IPS-NIHi11 (cell line): ENCODE results near the gene NPIPA2.
"Not testable (repeated sequence)": the region's sequence is repeated elsewhere in the genome, so short reads cannot be mapped to it uniquely, and the experiment has no call there.

Source experiments
- DNase-seq: peaks from one replicate; pipeline ENCODE4 v3.0.0; 2012; ENCODE audit warnings: mixed read lengths, low spot score

The NPIPA2 gene

DNA sequence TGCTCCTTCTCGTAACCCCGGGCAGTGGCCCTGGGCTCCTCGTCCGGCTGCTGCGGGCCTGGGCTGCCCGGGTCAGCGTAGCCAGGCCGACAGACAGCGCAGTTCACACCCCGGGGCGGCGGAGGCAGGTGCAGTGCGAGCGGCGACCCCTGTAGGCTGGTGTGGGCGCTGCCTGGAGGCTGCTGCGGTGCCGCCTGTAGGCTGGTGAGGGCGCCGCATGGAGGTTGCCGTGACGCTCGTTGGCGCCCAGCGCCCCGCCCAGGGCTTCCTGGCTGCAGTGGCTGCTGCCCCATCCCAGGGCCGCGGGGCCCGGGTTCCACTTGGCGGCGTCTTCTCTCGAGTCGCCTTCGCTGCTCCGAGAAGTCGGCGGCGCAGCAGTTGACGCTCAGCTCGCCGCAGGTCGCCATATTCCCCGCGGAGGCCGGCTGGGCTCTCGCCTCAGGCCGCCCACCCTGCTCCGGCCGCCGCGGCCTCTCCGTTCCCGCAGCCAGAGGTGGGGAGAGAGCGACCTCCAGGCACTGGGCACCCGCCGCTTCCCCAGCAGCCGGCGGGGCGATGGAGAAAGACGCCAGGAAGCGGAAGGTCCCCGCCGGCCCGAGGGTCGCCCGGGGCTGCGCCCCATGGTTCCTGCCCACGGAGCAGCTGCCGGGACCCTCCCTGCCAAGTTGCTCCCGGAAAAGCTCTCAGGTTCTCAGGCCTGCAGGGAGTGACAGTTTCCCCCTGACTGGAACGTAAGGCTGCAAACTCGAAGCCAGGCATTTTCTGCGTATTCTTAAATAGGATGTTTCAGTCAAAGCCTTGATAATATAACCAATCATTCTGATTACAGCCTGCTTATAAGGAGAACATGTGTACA, at the start of gene NPIPA2:
Gene NPIPA2, plus strand, starts transcription at position 261 of the 856 bp plus-strand sequence. CDS start 5,533 bp downstream, outside the sequence.
- DNase-seq = not testable (repeated sequence)

DNA sequence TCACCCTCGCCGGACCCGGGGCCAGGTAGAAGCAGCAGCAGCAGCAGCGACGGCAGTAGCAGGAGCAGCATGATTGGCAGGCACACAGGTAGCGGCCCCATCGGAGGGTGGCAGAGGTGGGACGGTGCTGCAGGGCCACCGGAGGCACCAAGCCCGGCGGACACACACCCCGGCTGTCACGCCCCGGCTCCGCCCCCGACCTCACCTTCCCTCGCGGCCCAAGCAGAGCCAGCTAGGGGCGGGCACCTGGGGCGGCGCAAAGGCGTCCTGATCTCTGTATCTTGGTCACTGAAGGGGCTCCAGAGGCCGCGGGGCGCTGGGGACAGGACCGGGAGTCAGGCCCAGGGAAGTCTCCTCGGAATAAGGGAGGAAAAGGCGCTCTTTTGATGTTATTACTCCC, 48.2 kb upstream of the NPIPA2 start, which contains the start of gene PLA2G10:
Gene PLA2G10, minus strand, starts transcription at position 180 of the 400 bp plus-strand sequence. Its CDS starts 79 bp downstream, at position 101.
- DNase-seq = not testable (repeated sequence)

DNA sequence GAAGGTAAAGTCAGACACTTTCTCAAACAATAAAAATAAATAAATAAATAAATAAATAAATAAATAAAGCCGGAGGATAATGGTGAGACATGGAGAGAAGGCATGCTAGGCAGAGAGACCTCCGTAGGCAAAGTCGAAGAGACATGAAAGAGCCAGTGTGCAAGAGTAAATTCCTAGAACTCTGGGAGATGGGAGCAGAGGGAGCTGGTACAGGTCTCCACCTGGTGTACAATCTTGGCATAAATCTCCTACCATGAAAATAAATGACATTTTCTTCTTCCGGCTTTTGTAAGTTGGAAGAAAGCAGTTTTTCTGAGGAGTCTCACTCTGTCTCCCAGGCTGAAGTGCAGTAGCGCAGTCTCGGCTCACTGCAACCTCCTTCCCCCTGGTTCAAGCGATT, 40.5 kb upstream of the NPIPA2 start:
- DNase-seq = not testable (repeated sequence)

DNA sequence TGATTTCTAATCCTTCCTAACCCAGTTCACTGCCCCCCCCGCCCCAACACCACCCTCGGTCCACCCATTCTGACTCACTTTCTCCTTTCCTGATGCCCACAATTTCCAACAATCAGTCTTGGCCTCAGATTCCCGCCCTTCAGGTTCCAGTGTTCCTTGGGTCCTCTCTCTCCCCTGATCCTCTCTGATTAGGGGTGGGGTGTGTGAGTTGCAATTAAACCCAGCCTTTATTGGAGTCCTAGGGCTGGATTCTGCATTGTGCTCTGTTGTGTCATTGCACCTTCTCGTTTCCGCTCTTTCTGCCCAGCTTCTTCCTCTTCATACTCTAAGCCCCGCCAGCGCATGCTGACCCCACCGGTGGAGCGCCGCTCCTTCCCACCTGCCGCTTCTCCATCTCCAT, 39.7 kb upstream of the NPIPA2 start:
- DNase-seq = not testable (repeated sequence)

DNA sequence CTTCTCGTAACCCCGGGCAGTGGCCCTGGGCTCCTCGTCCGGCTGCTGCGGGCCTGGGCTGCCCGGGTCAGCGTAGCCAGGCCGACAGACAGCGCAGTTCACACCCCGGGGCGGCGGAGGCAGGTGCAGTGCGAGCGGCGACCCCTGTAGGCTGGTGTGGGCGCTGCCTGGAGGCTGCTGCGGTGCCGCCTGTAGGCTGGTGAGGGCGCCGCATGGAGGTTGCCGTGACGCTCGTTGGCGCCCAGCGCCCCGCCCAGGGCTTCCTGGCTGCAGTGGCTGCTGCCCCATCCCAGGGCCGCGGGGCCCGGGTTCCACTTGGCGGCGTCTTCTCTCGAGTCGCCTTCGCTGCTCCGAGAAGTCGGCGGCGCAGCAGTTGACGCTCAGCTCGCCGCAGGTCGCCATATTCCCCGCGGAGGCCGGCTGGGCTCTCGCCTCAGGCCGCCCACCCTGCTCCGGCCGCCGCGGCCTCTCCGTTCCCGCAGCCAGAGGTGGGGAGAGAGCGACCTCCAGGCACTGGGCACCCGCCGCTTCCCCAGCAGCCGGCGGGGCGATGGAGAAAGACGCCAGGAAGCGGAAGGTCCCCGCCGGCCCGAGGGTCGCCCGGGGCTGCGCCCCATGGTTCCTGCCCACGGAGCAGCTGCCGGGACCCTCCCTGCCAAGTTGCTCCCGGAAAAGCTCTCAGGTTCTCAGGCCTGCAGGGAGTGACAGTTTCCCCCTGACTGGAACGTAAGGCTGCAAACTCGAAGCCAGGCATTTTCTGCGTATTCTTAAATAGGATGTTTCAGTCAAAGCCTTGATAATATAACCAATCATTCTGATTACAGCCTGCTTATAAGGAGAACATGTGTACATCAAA, 38.9 kb upstream of the NPIPA2 start, which contains the start of gene NPIPA3:
Gene NPIPA3, plus strand, starts transcription at position 256 of the 856 bp plus-strand sequence. CDS start 5,533 bp downstream, outside the sequence.
- DNase-seq = not testable (repeated sequence)

DNA sequence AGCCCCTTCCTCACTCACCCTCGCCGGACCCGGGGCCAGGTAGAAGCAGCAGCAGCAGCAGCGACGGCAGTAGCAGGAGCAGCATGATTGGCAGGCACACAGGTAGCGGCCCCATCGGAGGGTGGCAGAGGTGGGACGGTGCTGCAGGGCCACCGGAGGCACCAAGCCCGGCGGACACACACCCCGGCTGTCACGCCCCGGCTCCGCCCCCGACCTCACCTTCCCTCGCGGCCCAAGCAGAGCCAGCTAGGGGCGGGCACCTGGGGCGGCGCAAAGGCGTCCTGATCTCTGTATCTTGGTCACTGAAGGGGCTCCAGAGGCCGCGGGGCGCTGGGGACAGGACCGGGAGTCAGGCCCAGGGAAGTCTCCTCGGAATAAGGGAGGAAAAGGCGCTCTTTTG, 9.1 kb upstream of the NPIPA2 start:
- not testable (repeated sequence) for DNase-seq

DNA sequence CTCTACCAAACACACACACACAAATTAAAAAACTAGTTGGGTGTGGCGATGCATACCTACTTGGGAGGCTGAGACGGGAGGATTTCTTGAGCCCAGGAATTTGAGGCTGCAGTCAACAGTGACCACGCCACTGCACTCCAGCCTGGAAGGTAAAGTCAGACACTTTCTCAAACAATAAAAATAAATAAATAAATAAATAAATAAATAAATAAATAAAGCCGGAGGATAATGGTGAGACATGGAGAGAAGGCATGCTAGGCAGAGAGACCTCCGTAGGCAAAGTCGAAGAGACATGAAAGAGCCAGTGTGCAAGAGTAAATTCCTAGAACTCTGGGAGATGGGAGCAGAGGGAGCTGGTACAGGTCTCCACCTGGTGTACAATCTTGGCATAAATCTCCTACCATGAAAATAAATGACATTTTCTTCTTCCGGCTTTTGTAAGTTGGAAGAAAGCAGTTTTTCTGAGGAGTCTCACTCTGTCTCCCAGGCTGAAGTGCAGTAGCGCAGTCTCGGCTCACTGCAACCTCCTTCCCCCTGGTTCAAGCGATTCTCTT, 1.4 kb upstream of the NPIPA2 start:
- DNase-seq = not testable (repeated sequence)

DNA sequence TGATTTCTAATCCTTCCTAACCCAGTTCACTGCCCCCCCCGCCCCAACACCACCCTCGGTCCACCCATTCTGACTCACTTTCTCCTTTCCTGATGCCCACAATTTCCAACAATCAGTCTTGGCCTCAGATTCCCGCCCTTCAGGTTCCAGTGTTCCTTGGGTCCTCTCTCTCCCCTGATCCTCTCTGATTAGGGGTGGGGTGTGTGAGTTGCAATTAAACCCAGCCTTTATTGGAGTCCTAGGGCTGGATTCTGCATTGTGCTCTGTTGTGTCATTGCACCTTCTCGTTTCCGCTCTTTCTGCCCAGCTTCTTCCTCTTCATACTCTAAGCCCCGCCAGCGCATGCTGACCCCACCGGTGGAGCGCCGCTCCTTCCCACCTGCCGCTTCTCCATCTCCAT, 539 bp upstream of the NPIPA2 start:
- not testable (repeated sequence) for DNase-seq

DNA sequence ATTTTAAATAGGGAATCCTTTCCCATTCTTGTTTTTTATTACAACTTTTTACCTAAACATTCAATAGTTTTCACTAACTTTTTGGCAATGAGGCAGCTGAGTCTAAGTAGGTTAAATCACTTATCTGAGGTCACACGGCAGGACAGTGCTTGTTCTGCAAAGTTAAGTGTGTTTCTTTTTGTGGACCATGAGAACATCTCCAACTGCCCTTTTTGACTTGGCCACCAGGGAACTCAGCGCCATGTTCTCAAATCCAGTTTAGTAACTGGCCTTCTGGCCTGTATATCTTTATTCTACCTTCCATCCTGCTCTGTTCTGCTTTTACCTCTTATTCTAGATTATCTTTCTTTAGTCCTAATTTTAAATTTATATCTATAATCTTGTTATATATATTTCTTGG, 31.3 kb downstream of the NPIPA2 start:
- DNase-seq = not testable (repeated sequence)

DNA sequence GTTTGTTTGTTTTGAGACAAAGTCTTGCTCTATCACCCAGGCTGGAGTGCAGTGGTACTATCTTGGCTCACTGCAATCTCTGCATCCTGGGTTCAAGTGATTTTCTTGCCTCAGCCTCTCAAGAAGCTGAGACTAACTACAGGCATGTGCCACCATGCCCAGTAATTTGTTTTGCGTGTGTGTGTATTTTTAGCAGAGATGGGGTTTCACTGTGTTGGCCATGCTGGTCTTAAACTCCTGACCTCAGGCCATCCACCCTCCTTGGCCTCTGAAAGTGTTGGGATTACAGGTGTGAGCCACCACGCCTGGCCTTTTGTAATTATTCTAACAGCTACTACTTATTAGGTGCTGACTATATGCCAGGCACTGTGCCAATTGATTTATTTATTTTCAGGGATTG, 33.3 kb downstream of the NPIPA2 start:
- DNase-seq = not testable (repeated sequence)

DNA sequence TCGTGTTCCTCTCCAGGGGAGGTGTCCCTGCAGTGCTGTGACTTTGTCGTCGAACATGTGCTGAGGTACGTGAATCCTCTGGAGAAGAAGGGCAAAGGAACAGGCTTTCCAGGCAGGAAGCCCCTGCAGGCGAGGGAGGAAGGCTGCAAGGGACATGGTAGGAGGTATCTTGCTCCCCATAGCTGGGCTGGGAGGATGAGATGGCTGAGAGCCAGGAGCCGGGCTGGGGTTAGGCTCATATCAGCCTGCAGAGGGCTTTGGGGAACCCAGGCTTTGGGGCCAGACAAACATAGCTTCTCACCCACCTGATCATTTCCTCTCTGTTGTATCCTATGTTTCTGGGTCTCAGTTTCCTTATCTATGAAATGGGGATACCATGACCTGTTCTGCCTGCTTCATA, 34.4 kb downstream of the NPIPA2 start:
- not testable (repeated sequence) for DNase-seq

DNA sequence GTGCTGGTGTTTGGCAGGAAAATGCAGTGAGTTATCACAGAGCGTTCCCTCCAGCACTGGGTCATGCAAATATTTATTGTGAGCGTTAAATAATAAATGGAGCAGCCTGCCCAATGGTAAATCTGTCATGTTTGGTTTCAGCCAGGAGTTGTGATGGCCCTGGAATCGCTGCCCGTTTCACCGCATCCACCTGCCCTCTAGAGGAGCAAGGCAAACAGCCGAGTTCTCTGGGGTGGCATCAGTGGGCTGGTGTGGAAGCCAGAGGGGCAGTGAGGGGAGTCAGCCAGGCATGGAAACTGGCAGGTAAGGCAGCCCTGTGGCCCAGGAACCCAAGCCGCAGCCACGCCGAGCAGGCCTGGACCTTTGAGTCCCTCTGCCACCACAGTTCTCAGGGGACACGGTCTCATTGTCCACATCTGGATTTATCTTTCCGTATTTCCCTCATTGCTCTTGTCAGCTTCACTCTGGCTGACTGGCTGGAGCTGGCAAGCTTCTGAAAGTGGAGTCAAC, 37.1 kb downstream of the NPIPA2 start:
- DNase-seq = not testable (repeated sequence)

DNA sequence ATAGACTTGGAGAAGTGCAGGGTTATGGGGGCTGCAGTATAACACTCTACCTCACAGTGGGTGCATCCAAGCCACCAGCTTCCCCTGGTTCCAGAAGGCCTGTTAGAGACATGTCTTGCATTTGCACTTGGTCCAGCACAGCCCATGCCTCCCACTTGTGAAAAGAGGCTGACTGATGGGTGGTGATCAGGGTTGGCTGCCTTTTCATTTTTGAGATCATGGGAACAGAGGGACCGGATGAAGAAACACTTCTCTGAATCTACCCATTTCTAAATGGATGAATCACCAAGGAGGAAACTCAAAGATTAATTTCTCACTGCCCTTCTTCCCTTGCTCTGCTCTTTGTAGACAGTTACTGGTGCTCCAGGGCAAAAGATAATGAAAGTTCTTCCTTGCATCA, 43.8 kb downstream of the NPIPA2 start:
- not testable (repeated sequence) for DNase-seq

DNA sequence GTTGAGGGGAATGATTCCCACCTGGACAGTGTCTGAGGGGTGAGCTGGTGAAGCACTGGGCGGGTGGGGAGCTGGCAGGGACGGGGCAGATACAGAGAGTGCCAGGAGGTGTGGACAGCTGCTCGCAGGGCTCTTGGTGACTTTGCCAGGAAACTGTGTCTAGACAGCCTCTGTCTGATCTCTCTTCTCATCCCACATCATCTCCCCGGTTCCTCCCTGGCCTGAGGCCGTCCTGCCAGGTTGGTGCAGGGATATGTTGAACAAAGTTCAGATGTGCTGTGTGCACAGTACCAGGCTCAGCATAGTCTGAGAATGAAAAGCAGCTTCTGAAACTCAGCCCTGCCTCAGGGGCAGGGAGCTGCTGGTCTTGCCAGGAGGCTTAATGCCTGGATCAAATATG, 47.2 kb downstream of the NPIPA2 start:
- DNase-seq = not testable (repeated sequence)

DNA sequence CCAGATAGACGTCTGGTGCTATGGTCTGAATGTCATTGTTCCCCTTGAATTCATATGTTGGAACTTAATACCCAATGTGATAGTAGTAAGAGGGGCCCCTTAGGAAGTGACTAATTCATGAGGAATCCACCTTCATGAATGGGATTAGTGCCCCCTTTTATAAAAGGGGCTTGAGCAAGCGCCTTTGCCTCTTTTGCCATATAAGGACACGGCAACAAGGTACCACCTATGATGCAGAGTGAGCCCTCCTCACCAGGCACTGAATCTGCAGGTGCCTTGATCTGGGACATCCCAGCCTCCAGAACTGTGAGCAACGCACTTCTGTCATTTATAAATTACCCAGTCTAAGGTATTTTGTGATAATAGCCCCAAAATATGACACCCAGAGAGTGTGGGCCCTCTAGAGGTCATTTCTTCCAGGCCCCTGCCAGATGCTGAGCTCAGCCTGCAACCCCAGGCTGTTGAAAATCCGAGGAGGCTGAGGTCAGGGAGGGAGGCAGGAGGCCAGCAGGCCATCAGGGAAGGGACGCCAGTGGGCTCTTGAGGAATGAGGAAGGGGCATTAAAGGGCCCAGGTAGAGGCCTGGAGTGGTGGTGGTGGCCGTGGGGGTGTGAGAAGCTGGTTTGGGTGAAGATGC, 48.1 kb downstream of the NPIPA2 start:
- DNase-seq = not testable (repeated sequence)

DNA sequence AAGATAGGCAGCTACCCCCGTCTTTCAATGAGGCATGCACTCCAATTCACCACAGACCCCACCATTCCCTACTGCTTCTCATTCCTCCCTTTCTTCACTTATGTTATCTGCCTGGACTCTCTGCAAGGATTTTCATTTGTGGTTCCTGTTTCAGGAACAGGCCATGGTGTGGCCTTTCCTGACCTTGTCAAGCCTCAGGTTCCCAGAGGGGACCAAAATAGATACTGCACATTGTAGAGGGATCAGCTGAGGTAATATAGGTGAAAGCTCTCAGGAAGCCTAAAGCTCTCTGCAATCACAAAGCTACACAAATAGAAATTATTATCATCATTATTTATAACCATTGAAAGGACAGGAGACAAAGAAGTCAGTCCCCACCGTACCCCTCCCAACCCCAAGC, 50.6 kb downstream of the NPIPA2 start:
- not testable (repeated sequence) for DNase-seq

DNA sequence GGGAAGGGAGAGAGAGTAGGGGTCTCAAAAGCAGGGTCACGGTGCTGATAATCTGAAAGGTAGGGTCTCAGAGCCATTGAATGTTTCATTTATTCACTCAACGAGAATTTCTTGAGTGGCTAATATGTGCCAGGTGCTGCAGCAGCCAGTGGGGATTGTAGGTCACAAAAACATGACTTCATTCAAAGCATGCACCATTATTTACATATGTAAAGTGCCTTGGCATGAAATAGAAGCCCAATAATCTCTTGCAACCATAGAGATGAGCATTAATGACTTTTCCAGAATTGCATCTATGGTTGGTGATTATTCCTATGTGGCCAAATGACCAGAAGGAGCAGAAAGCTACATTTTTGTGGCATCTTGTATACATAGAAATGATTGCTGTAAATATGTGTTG, 55.2 kb downstream of the NPIPA2 start:
- not testable (repeated sequence) for DNase-seq

DNA sequence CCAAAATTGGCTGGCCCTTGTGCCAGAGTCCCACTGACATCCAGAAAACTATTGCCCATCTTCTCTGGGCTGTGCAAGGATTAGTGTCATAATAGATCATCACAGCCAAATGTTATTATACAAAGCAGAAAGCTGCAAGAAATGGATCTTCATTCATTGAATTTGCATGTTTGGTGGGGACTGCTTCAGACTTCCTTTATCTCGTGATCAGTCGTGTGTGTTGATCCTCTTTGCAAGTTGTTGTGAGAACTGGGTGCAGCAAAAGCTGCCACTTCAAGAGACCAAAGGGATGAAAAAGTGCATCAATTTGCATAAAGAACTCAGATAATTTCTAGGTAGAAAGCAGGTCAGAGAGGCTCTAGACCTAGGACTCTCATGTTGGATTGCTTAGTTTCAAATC, 61.2 kb downstream of the NPIPA2 start:
- DNase-seq = not testable (repeated sequence)

DNA sequence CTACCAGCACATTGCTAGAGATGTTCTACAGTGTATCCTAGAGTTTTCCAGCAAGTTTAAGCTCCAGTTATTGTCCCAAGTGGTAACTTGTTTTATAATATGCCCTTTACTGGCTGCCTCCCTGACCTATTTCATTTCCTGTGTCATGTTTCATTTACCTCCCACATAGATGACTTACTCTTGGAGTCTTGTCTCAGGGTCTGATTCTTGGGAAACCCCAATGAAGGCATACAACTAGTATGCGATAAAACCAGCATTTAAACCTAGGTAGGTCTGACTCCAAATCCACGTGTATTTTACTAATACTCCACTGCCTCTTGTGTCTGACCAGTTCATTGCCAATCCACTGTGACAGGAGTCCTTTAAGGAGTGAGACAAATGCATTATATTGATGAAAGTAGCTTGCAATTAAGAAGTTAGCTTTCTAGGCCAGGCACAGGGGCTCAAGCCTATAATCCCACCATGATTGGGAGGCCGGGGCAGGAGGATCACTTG, 64.9 kb downstream of the NPIPA2 start:
- DNase-seq = not testable (repeated sequence)

DNA sequence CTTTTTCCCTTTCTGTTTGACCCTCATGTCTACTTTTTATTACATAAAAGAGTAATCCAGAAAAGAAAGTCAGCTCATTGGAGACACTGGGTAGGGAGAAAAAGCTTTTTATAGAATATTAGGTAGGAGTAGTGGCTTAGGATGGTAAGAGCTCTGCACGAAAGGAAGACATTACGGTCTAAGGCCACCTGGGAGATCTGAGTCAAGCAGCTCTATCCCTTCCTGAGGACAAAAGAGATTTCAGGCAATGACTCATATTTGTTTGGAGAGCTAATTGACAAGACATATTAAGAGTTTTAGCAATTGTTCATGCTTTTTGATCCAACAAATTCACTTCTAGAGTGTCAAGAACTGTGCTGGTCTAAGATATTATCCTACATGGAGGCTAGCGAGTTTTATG, 71.6 kb downstream of the NPIPA2 start:
- not testable (repeated sequence) for DNase-seq
